Stimulated activated CD8-positive, alpha-beta memory T cell treated with anti-CD3 and anti-CD28 coated beads, Interleukin-4, amount 100 ng/mL, for 24 hours (primary cell): ENCODE results near the gene ACACB.

Experiments used
- DNase-seq: peaks from one replicate; pipeline ENCODE4 v3.0.0-alpha.2; 2020; ENCODE audit warnings: low read depth

Gene ACACB

GRCh38 chr12:109115758-109116610 lies at the start of gene ACACB:
Gene ACACB (plus strand): TSS chr12:109116587. CDS start chr12:109139406, 22,819 bp downstream.
- DNase-seq, result no peak

GRCh38 chr12:109069307-109070271 lies 46.8 kb upstream of the ACACB start:
- no peak for DNase-seq

GRCh38 chr12:109074866-109075265 lies 41.5 kb upstream of the ACACB start:
- no peak for DNase-seq

- DNase-seq, result no peak
Measured at GRCh38 chr12:109082751-109083150, 33.6 kb upstream of the ACACB start.

- no peak for DNase-seq
Measured at GRCh38 chr12:109084425-109084824, 32.0 kb upstream of the ACACB start.

GRCh38 chr12:109085590-109085989 lies 30.8 kb upstream of the ACACB start:
- no peak for DNase-seq

GRCh38 chr12:109087250-109087649 lies 29.1 kb upstream of the ACACB start:
- DNase-seq, result no peak

GRCh38 chr12:109088818-109089217 lies 27.6 kb upstream of the ACACB start:
- no peak for DNase-seq

- no peak for DNase-seq
Measured at GRCh38 chr12:109089683-109090082, 26.7 kb upstream of the ACACB start.

GRCh38 chr12:109092497-109093021 lies 23.8 kb upstream of the ACACB start:
- DNase-seq, result no peak

GRCh38 chr12:109093022-109093918 lies 23.1 kb upstream of the ACACB start, which contains the start of gene ALKBH2:
Gene ALKBH2 (minus strand): TSS chr12:109093472. CDS start chr12:109092786, 686 bp downstream.
- DNase-seq, result peak; percentile 91

GRCh38 chr12:109097140-109097434 lies 19.3 kb upstream of the ACACB start:
- no peak for DNase-seq

- DNase-seq, result peak; percentile 95
Measured at GRCh38 chr12:109097435-109098182, 18.8 kb upstream of the ACACB start, which contains the start of gene UNG. Gene UNG (plus strand): TSS chr12:109097597. CDS start chr12:109097680, 83 bp downstream.

- DNase-seq, result no peak
Measured at GRCh38 chr12:109098183-109098604, 18.2 kb upstream of the ACACB start.

- no peak for DNase-seq
Measured at GRCh38 chr12:109098651-109099050, 17.7 kb upstream of the ACACB start.

GRCh38 chr12:109099431-109100020 lies 16.9 kb upstream of the ACACB start:
- no peak for DNase-seq

- no peak for DNase-seq
Measured at GRCh38 chr12:109100741-109101140, 15.6 kb upstream of the ACACB start.

- no peak for DNase-seq
Measured at GRCh38 chr12:109102491-109102890, 13.9 kb upstream of the ACACB start.

- DNase-seq, result no peak
Measured at GRCh38 chr12:109105176-109105575, 11.2 kb upstream of the ACACB start.

- no peak for DNase-seq
Measured at GRCh38 chr12:109109746-109110350, 6.5 kb upstream of the ACACB start.
